Calu3 (cell line): ENCODE measurements around the gene ROPN1. TPM values are rescaled to one million over a fixed set of nuclear protein-coding genes. Genes with fewer than 3 reads are reported as not detected.
"Not testable (repeated sequence)": the region's sequence is repeated elsewhere in the genome, so short reads cannot be mapped to it uniquely, and the experiment has no call there.

ENCODE experiments used
- BruUV-seq: library from RNA; stranded (reverse); fragments of 400-500 nt; replicated peaks from 2 replicates; lab custom pipeline; 2021; lab: Mats Ljungman, UMichigan
- CTCF ChIA-PET: fragments of 300-600 bp; sonication (Branson Sonifier 250); formaldehyde crosslinking; loops from one replicate; lab custom pipeline; 2022; ENCODE audit warnings: antibody characterized with exemption; lab: Charles Lee
- DNase-seq: peaks from one replicate; pipeline ENCODE4 v3.0.0; 2022
- H3K27ac Mint-ChIP-seq: one replicate; pipeline ENCODE4 v1.8.0; 2022; ENCODE audit warnings: mixed read lengths; ENCODE audit not compliant: unreplicated experiment
- H3K27me3 Mint-ChIP-seq: one replicate; pipeline ENCODE4 v1.8.0; 2022; ENCODE audit warnings: mixed read lengths; ENCODE audit not compliant: unreplicated experiment
- H3K36me3 Mint-ChIP-seq: one replicate; pipeline ENCODE4 v1.8.0; 2022; ENCODE audit warnings: mild to moderate bottlenecking, moderate library complexity, mixed read lengths; ENCODE audit not compliant: insufficient read depth, unreplicated experiment
- H3K4me1 Mint-ChIP-seq: one replicate; pipeline ENCODE4 v1.8.0; 2022; ENCODE audit warnings: mild to moderate bottlenecking, low read depth, mixed read lengths; ENCODE audit not compliant: unreplicated experiment
- H3K4me3 Mint-ChIP-seq: one replicate; pipeline ENCODE4 v1.8.0; 2022; ENCODE audit warnings: mild to moderate bottlenecking, low read depth, moderate library complexity, mixed read lengths; ENCODE audit not compliant: unreplicated experiment
- H3K9me3 Mint-ChIP-seq: one replicate; pipeline ENCODE4 v1.8.0; 2022; ENCODE audit warnings: low read depth, mixed read lengths; ENCODE audit not compliant: unreplicated experiment
- CTCF ChIP-seq: fragments of 200-600 bp; IDR thresholded peaks from one replicate; pipeline ENCODE4 v1.8.0; 2022; ENCODE audit warnings: antibody characterized with exemption; ENCODE audit not compliant: unreplicated experiment
- intact Hi-C: fragments of 100-400 bp; cut with micrococcal nuclease; formaldehyde crosslinking; loops from one replicate; pipeline ENCODE4 v1.10.0; 2022; ENCODE audit not compliant: unreplicated experiment
- total RNA-seq: library from RNA; stranded (reverse); gene quantifications from 2 replicates; pipeline ENCODE4 v1.2.3, GENCODE V29; 2022

Gene ROPN1
- total RNA-seq, 1 experiment from 2014 or later = not detected

GRCh38 chr3:124032311-124032880 lies 40.5 kb upstream of the ROPN1 start:
- peaks cover 10% of the 10 kb centered on the region for H3K4me1 Mint-ChIP-seq
- H3K4me3 Mint-ChIP-seq = peak overlapping the region; percentile 62
- no TSS peak for BruUV-seq
- H3K27ac Mint-ChIP-seq = peak overlapping the region; percentile 29
- CTCF ChIA-PET = interaction anchor here (0.5 to 1.5 kb wide), 11 partner anchors 13 to 250 kb away, joined by 3 to 8 read pairs (median 4); no protein-coding TSS in a partner anchor
- peaks cover 46% of the 10 kb centered on the region for H3K27me3 Mint-ChIP-seq
- TF ChIP-seq CTCF = no peak
- H3K36me3 Mint-ChIP-seq = no peaks in the 10 kb centered on the region
- no peak for DNase-seq
- H3K9me3 Mint-ChIP-seq = no peaks in the 10 kb centered on the region
- intact Hi-C loops = no loop called here

GRCh38 chr3:124026516-124026915 lies 34.6 kb upstream of the ROPN1 start:
- intact Hi-C loops = no loop called here
- no TSS peak for BruUV-seq
- peaks cover 31% of the 10 kb centered on the region for H3K27me3 Mint-ChIP-seq

GRCh38 chr3:124023531-124023930 lies 31.6 kb upstream of the ROPN1 start:
- CTCF ChIA-PET, intact Hi-C loops, H3K4me1 Mint-ChIP-seq, H3K27ac Mint-ChIP-seq, DNase-seq, H3K9me3 Mint-ChIP-seq, H3K4me3 Mint-ChIP-seq, H3K36me3 Mint-ChIP-seq, BruUV-seq: not testable (repeated sequence)
- peaks cover 33% of the 10 kb centered on the region for H3K27me3 Mint-ChIP-seq

More at GRCh38 chr3:124026516-124026915, 34.6 kb upstream of the ROPN1 start:
- Mint-ChIP-seq H3K36me3 (no peaks in the 10 kb centered on the region), H3K4me1 (no peaks in the 10 kb centered on the region), H3K9me3 (no peaks in the 10 kb centered on the region), H3K27ac (no peak overlapping the region), H3K4me3 (no peak overlapping the region)
- no peak for DNase-seq
- no peak for TF ChIP-seq CTCF
- CTCF ChIA-PET = no interaction called here

- Mint-ChIP-seq H3K9me3 (no peaks in the 10 kb centered on the region), H3K4me1 (peaks cover 12% of the 10 kb centered on the region), H3K27me3 (peaks cover 74% of the 10 kb centered on the region), H3K27ac (no peak overlapping the region), H3K36me3 (no peaks in the 10 kb centered on the region), H3K4me3 (no peak overlapping the region)
- BruUV-seq = no TSS peak
- DNase-seq = no peak
- intact Hi-C loops = loop anchor here (10.0 kb wide), 2 partner anchors 226 to 536 kb away; no protein-coding TSS in a partner anchor
- CTCF ChIA-PET = interaction anchor here (1.3 kb wide), 1 partner anchor 13 kb away, joined by 4 read pairs; the partner anchor contains the start of gene KALRN
- TF ChIP-seq CTCF = no peak
Measured at GRCh38 chr3:124019291-124019690, 27.4 kb upstream of the ROPN1 start.

- BruUV-seq, H3K9me3 Mint-ChIP-seq, H3K4me3 Mint-ChIP-seq, H3K36me3 Mint-ChIP-seq, H3K27ac Mint-ChIP-seq, DNase-seq, CTCF ChIA-PET: not testable (repeated sequence)
- Mint-ChIP-seq H3K27me3 (peaks cover 92% of the 10 kb centered on the region), H3K4me1 (peaks cover 12% of the 10 kb centered on the region)
- intact Hi-C loops = loop anchor here (2.0 to 10.0 kb wide), 3 partner anchors 227 to 537 kb away; no protein-coding TSS in a partner anchor
Measured at GRCh38 chr3:124017502-124017901, 25.6 kb upstream of the ROPN1 start.
